Dermis blood vessel endothelial cell (primary cell): ENCODE measurements around the gene NSD2. TPM values are rescaled to one million over a fixed set of nuclear protein-coding genes. Genes with fewer than 3 reads are reported as not detected.
"Not testable (repeated sequence)": the region's sequence is repeated elsewhere in the genome, so short reads cannot be mapped to it uniquely, and the experiment has no call there.

Experiments
- DNase-seq: peaks from one replicate; pipeline ENCODE4 v3.0.0; 2010
- total RNA-seq: library from RNA; depleted of rRNA; stranded (reverse); fragments of >200 nt; gene quantifications from 2 replicates; pipeline ENCODE4 v1.2.3, GENCODE V29; 2014

The NSD2 gene
- total RNA-seq, 1 donor from 2014 or later = 66.0 TPM

- no peak for DNase-seq
Measured at GRCh38 chr4:1986578-1987210, 115.5 kb downstream of the NSD2 start.

GRCh38 chr4:1987296-1987695, 116.1 kb downstream of the NSD2 start:
- DNase-seq = no peak

GRCh38 chr4:1987721-1988326, 116.6 kb downstream of the NSD2 start:
- no peak for DNase-seq

- no peak for DNase-seq
Measured at GRCh38 chr4:1988327-1988724, 117.1 kb downstream of the NSD2 start.

- no peak for DNase-seq
Measured at GRCh38 chr4:1989533-1990347, 118.5 kb downstream of the NSD2 start.

GRCh38 chr4:1990348-1990645, 119.1 kb downstream of the NSD2 start:
- DNase-seq = no peak

GRCh38 chr4:1990676-1991075, 119.5 kb downstream of the NSD2 start:
- DNase-seq = no peak

GRCh38 chr4:1991087-1991486, 119.9 kb downstream of the NSD2 start:
- no peak for DNase-seq

GRCh38 chr4:1991596-1992434, 120.6 kb downstream of the NSD2 start:
- no peak for DNase-seq

- no peak for DNase-seq
Measured at GRCh38 chr4:1992468-1993168, 121.4 kb downstream of the NSD2 start.

- DNase-seq = no peak
Measured at GRCh38 chr4:1993169-1993516, 122.0 kb downstream of the NSD2 start.

GRCh38 chr4:1993718-1994516, 122.7 kb downstream of the NSD2 start:
- not testable (repeated sequence) for DNase-seq

- DNase-seq = no peak
Measured at GRCh38 chr4:1994938-1995337, 123.7 kb downstream of the NSD2 start.

- DNase-seq = no peak
Measured at GRCh38 chr4:1996866-1997611, 125.8 kb downstream of the NSD2 start.

- DNase-seq = no peak
Measured at GRCh38 chr4:1997712-1998111, 126.5 kb downstream of the NSD2 start.

- no peak for DNase-seq
Measured at GRCh38 chr4:1998296-1998695, 127.1 kb downstream of the NSD2 start.

GRCh38 chr4:1999308-1999707, 128.1 kb downstream of the NSD2 start:
- DNase-seq = not testable (repeated sequence)

GRCh38 chr4:2003361-2003760, 132.2 kb downstream of the NSD2 start:
- not testable (repeated sequence) for DNase-seq

GRCh38 chr4:2006367-2006766, 135.2 kb downstream of the NSD2 start:
- DNase-seq = no peak

GRCh38 chr4:2006956-2007653, 135.9 kb downstream of the NSD2 start:
- DNase-seq = no peak
